Uterus (tissue), 4 donors: Measurements from ENCODE around the gene CLDN9. TPM values are rescaled to one million over a fixed set of nuclear protein-coding genes. Genes with fewer than 3 reads are reported as not detected.

Experiments used
- DNase-seq, 2 donors: peaks; one replicate each; pipeline ENCODE4 v3.0.0-alpha.2; 2019 to 2020
- H3K27ac ChIP-seq, 2 donors: fragments of 200-600 bp; sonication (generic); 1 replicate in 1 of 2; 2 replicates in 1 of 2; pipeline ENCODE4 v1.5.1; 2016 to 2018
- H3K27me3 ChIP-seq, 2 donors: fragments of 200-600 bp; sonication (generic); one replicate each; pipeline ENCODE4 v1.5.1; 2018 to 2019; ENCODE audit warnings: control low read depth in 1 of 2
- H3K36me3 ChIP-seq, 2 donors: fragments of 200-600 bp; sonication (generic); one replicate each; pipeline ENCODE4 v1.5.1; 2019; ENCODE audit warnings: control low read depth in 1 of 2
- H3K4me1 ChIP-seq, 2 donors: fragments of 200-600 bp; sonication (generic); one replicate each; pipeline ENCODE4 v1.5.1; 2018 to 2019; ENCODE audit warnings: control low read depth in 1 of 2
- H3K4me3 ChIP-seq, 2 donors: fragments of 200-600 bp; sonication (generic); 1 replicate in 1 of 2; 2 replicates in 1 of 2; pipeline ENCODE4 v1.5.1; 2018 to 2019; ENCODE audit warnings: mild to moderate bottlenecking in 1 of 2
- H3K9me3 ChIP-seq, 2 donors: fragments of 200-600 bp; sonication (generic); one replicate each; pipeline ENCODE4 v1.5.1; 2019; ENCODE audit warnings: control low read depth in 1 of 2
- POLR2A ChIP-seq, 2 donors: fragments of 450-650 bp; IDR thresholded peaks; one replicate each; pipeline ENCODE4 v1.6.1; 2016; ENCODE audit warnings: antibody characterized with exemption in 2 of 2, mild to moderate bottlenecking in 1 of 2, moderate library complexity in 1 of 2
- intact Hi-C: fragments of 100-400 bp; cut with DNase I; formaldehyde crosslinking; loops from one replicate; pipeline ENCODE4 v1.15.1; 2023; ENCODE audit warnings: low total_unique reads
- total RNA-seq, 4 donors: library from RNA; depleted of rRNA in 3 of 4; stranded (reverse); fragments of >200 nt in 3 of 4; gene quantifications; one replicate each; pipeline versions ENCODE4 v1.1.0 to v1.2.4, GENCODE V29; 2014 to 2023
- TF ChIP-seq, protein P1 (sequence below), 4 experiments: fragments of 200-600 bp in 2 of 4; fragments of 450-650 bp in 2 of 4; sonication (generic) in 2 of 4; IDR thresholded peaks; one replicate each; pipeline ENCODE4 v1.5.1; 2016 to 2019; ENCODE audit warnings: antibody characterized with exemption in 4 of 4, mild to moderate bottlenecking in 2 of 4, moderate library complexity in 1 of 4
- donor health status: DM: yes; HTN: yes; CAD: no.

Gene CLDN9
- total RNA-seq, 4 donors from 2014 or later, result 0.21 to 1.8 TPM; not detected in 2

DNA sequence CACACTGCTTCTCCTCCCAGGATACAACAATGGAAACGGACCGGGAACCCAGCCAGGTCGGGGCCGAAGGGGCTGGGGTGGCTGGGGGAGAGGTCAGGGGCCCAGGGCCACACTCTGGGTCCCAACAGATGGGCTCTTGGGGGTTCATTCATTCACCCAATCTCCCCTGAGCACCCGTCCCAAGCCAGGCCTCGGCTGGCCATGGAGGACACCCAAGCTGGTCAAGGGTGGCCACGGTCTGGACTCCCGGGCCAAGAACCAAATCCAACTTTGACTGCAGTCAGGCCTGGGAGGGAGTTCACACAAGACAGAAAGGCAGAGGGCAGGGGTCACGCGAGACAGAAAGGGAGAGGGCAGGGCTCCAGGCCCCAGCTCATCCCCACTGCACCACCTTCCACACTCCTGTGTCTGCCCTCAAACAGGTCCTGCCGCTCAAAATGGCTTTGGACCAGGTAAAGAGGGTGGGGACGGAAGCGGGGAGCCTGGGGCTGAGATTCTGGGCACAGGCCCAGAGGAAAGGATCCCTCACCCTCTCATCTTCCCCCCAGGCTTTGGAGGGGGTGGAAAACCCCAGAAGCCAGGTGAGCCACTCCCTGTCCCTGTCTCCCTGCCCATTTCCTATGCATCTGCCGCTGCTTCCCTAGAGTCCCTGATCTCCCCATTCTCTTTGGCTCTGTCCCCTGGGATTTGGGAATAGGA, 20.2 kb upstream of the CLDN9 start:
- Histone ChIP-seq H3K9me3 (no peaks in the 10 kb centered on the region), H3K4me3 (no peak overlapping the region)
- no peak for TF ChIP-seq POLR2A (IDR thresholded peaks at IDR 0.05)
- TF ChIP-seq, protein P1, sequence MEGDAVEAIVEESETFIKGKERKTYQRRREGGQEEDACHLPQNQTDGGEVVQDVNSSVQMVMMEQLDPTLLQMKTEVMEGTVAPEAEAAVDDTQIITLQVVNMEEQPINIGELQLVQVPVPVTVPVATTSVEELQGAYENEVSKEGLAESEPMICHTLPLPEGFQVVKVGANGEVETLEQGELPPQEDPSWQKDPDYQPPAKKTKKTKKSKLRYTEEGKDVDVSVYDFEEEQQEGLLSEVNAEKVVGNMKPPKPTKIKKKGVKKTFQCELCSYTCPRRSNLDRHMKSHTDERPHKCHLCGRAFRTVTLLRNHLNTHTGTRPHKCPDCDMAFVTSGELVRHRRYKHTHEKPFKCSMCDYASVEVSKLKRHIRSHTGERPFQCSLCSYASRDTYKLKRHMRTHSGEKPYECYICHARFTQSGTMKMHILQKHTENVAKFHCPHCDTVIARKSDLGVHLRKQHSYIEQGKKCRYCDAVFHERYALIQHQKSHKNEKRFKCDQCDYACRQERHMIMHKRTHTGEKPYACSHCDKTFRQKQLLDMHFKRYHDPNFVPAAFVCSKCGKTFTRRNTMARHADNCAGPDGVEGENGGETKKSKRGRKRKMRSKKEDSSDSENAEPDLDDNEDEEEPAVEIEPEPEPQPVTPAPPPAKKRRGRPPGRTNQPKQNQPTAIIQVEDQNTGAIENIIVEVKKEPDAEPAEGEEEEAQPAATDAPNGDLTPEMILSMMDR (IDR thresholded peaks at IDR 0.05), result no peak

DNA sequence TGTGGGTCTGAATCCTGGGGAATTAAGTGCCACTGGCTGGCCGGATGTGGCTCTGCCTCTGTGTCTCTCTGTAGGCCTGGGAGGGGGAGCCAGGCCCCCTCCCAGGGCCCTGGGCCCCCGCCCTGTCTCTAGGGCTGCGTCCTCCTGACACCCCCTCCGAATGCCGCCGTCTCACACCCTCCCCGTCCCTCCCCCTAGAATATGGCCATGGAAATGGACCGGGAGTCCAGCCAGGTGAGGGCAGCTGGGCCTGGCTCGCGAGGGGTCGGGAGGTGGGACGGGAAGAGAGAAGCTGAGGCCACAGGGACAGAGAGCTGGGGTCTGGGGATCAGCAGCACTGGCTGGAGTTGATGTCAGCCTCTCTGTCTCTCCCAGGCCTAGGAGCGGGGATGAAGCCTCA, 16.4 kb upstream of the CLDN9 start:
- intact Hi-C loops, result no loop called here

More for the DNA sequence above, 20.2 kb upstream of the CLDN9 start:
- Histone ChIP-seq H3K36me3 (no peaks in the 10 kb centered on the region), H3K4me1 (no peaks in the 10 kb centered on the region), H3K27me3 (no peaks in the 10 kb centered on the region), H3K27ac (no peak overlapping the region)
- intact Hi-C loops, result no loop called here
- DNase-seq, result no peak

DNA sequence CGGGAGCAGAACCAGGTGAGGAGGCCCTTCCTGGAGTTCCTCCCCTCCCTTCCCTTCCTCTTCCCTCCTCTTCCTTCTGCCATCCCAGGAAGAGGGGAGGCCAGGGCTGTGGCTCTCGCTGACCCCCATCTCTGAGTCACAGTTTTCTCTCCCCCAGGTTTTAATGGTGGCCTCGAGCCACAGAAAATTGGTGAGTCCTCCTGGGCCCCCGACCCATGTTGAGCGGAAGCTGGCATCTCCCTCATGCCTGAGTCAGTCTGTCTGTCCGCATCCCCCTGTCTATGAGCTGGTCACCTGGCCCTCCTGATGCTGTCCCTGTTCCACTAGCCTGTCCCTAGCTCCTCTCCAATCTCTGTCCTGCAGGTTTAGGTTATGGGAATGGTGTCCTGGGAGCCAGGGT, 12.8 kb upstream of the CLDN9 start:
- DNase-seq, result no peak
- TF ChIP-seq, protein P1 (IDR thresholded peaks at IDR 0.05), result no peak
- TF ChIP-seq POLR2A (IDR thresholded peaks at IDR 0.05), result no peak
- no peak overlapping the region for H3K27ac ChIP-seq

More for the DNA sequence above, 16.4 kb upstream of the CLDN9 start:
- H3K4me3 ChIP-seq, result no peak overlapping the region
- DNase-seq, result no peak
- no peaks in the 10 kb centered on the region for H3K27me3 ChIP-seq
- H3K4me1 ChIP-seq, result no peaks in the 10 kb centered on the region
- H3K27ac ChIP-seq, result no peak overlapping the region
- H3K9me3 ChIP-seq, result no peaks in the 10 kb centered on the region
- H3K36me3 ChIP-seq, result no peaks in the 10 kb centered on the region
- TF ChIP-seq POLR2A (IDR thresholded peaks at IDR 0.05), result no peak
- TF ChIP-seq, protein P1 (IDR thresholded peaks at IDR 0.05), result no peak

DNA sequence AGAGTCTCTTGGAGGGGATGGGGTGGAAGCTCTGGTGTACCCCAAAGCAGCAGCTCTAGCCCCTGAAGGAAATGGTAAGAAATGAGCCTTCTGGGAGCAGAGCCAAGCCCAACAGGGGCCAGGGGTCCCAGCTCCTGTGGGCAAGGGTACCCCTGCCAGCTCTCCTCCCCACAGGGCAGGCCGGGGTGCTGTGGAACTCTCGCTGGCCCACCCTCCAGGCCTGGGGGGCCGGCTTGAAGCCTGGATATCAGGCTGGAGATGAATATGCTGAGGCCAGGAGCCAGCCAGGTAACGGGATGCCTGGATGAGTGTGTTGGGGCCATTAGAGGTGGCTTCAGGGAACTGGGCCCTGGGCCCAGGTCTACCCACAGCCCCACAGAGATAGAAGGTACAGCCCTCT, 12.2 kb upstream of the CLDN9 start:
- Histone ChIP-seq H3K4me1 (no peaks in the 10 kb centered on the region), H3K27ac (no peak overlapping the region), H3K4me3 (no peak overlapping the region), H3K27me3 (peaks cover 0 to 3% of the 10 kb centered on the region in 2 donors), H3K36me3 (no peaks in the 10 kb centered on the region), H3K9me3 (no peaks in the 10 kb centered on the region)
- DNase-seq, result no peak
- no peak for TF ChIP-seq POLR2A (IDR thresholded peaks at IDR 0.05)
- TF ChIP-seq, protein P1 (IDR thresholded peaks at IDR 0.05), result no peak
- intact Hi-C loops, result no loop called here

More for the DNA sequence above, 12.8 kb upstream of the CLDN9 start:
- Histone ChIP-seq H3K4me3 (no peak overlapping the region), H3K9me3 (no peaks in the 10 kb centered on the region), H3K27me3 (peaks cover 0 to 3% of the 10 kb centered on the region in 2 donors), H3K4me1 (no peaks in the 10 kb centered on the region), H3K36me3 (no peaks in the 10 kb centered on the region)
- intact Hi-C loops, result no loop called here

DNA sequence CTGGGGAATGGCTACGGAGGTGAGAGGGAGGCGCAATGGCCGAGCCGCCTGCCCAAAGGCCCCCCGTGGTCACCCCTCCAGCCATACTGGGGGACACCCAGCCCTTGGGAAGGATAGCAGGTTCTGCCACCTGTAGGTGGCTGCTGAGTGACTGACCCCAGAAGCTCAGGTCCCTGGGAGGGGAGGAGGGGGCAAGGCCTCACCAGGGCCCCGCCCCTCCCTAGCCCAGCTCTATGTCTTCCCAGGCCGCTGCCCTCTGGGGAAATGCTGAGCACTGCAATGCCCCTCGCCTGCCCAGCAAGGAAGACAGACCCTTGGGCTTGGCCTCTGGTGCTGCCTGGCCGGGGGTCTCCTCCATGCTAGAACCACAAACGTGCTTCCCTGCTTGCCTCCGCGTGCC, 11.4 kb upstream of the CLDN9 start:
- H3K36me3 ChIP-seq, result no peaks in the 10 kb centered on the region
- TF ChIP-seq, protein P1 (IDR thresholded peaks at IDR 0.05), result no peak
- no peak for TF ChIP-seq POLR2A (IDR thresholded peaks at IDR 0.05)
- no peak for DNase-seq
- H3K9me3 ChIP-seq, result no peaks in the 10 kb centered on the region
- no peaks in the 10 kb centered on the region for H3K4me1 ChIP-seq
- H3K4me3 ChIP-seq, result no peak overlapping the region
- intact Hi-C loops, result no loop called here
- no peak overlapping the region for H3K27ac ChIP-seq
- H3K27me3 ChIP-seq, result peaks cover 0 to 10% of the 10 kb centered on the region in 2 donors
